ENCODE results near the gene BMP6.

The BMP6 gene

GRCh38 chr6:7719364-7719850 lies 6.5 kb upstream of the BMP6 start:
- H3K4me1 ChIP-seq (ENCODE audit: control insufficient read depth, insufficient read depth, low read depth, low read length): no peaks in the 10 kb centered on the region
- DNase-seq: no peak
- H3K14ac ChIP-seq (ENCODE audit: low read length in 2 of 2): no peak overlapping the region
- H4K8ac ChIP-seq (ENCODE audit: low read length): no peak overlapping the region
- no peak overlapping the region for H3K4me2 ChIP-seq (ENCODE audit: low read length, poor library complexity, severe bottlenecking)
- no peak overlapping the region for H3K4ac ChIP-seq (ENCODE audit: low read depth in 1 of 2, low read length in 2 of 2)
- no peaks in the 10 kb centered on the region for H3K79me1 ChIP-seq (replicated peaks; ENCODE audit: low read length, poor library complexity, severe bottlenecking)
- H3K23ac ChIP-seq (ENCODE audit: low read length in 2 of 2): no peak overlapping the region
- H2BK12ac ChIP-seq (ENCODE audit: low read length in 2 of 2): no peak overlapping the region
- H3K9me3 ChIP-seq (ENCODE audit: control insufficient read depth, low read length): no peaks in the 10 kb centered on the region
- no peak overlapping the region for H3K27ac ChIP-seq (ENCODE audit: low read length, poor library complexity, severe bottlenecking)
- H2BK120ac ChIP-seq (ENCODE audit: low read depth, low read length): no peak overlapping the region
- H3K27me3 ChIP-seq (ENCODE audit: control insufficient read depth in 1 of 2, insufficient read depth in 1 of 2, low read length in 2 of 2): peaks cover 7 to 23% of the 10 kb centered on the region in 2 experiments
- H4K91ac ChIP-seq (ENCODE audit: low read length): no peak overlapping the region
- no peak overlapping the region for H2BK15ac ChIP-seq (ENCODE audit: low read depth, poor library complexity, severe bottlenecking)
- H3K36me3 ChIP-seq (ENCODE audit: control insufficient read depth in 1 of 2, insufficient read depth in 2 of 2, low read depth in 1 of 2, low read length in 2 of 2): no peaks in the 10 kb centered on the region
- no peak overlapping the region for H3K9ac ChIP-seq (ENCODE audit: low read length)
- 87% methylated on average over 6 of the region's 6 CpGs for WGBS
- H2AK5ac ChIP-seq (ENCODE audit: low read length, severe bottlenecking): no peak overlapping the region
- no peak overlapping the region for H2BK5ac ChIP-seq (ENCODE audit: low read depth, low read length, poor library complexity, severe bottlenecking)
- no peak overlapping the region for H3K4me3 ChIP-seq (ENCODE audit: insufficient read depth in 1 of 2, low read depth in 1 of 2, low read length in 2 of 2)
- H2AFZ ChIP-seq (ENCODE audit: low read depth, low read length): no peak overlapping the region
- no peak overlapping the region for H3K18ac ChIP-seq (ENCODE audit: low read depth in 1 of 2, low read length in 2 of 2)

GRCh38 chr6:7720346-7720745 lies 5.6 kb upstream of the BMP6 start:
- H2BK5ac ChIP-seq (ENCODE audit: low read depth, low read length, poor library complexity, severe bottlenecking): no peak overlapping the region
- H2AK5ac ChIP-seq (ENCODE audit: low read length, severe bottlenecking): no peak overlapping the region
- 94% methylated on average over 2 of the region's 2 CpGs for WGBS
- no peak overlapping the region for H3K4me2 ChIP-seq (ENCODE audit: low read length, poor library complexity, severe bottlenecking)
- no peak overlapping the region for H2AFZ ChIP-seq (ENCODE audit: low read depth, low read length)
- no peak overlapping the region for H4K91ac ChIP-seq (ENCODE audit: low read length)
- H3K23ac ChIP-seq (ENCODE audit: low read length in 2 of 2): no peak overlapping the region
- no peak overlapping the region for H3K9ac ChIP-seq (ENCODE audit: low read length)
- H2BK12ac ChIP-seq (ENCODE audit: low read length in 2 of 2): no peak overlapping the region
- H3K27me3 ChIP-seq (ENCODE audit: control insufficient read depth in 1 of 2, insufficient read depth in 1 of 2, low read length in 2 of 2): peaks cover 8 to 30% of the 10 kb centered on the region in 2 experiments
- H3K18ac ChIP-seq (ENCODE audit: low read depth in 1 of 2, low read length in 2 of 2): no peak overlapping the region
- no peak for DNase-seq
- H2BK15ac ChIP-seq (ENCODE audit: low read depth, poor library complexity, severe bottlenecking): no peak overlapping the region
- no peak overlapping the region for H3K4ac ChIP-seq (ENCODE audit: low read depth in 1 of 2, low read length in 2 of 2)
- H3K4me3 ChIP-seq (ENCODE audit: insufficient read depth in 1 of 2, low read depth in 1 of 2, low read length in 2 of 2): no peak overlapping the region
- no peak overlapping the region for H3K14ac ChIP-seq (ENCODE audit: low read length in 2 of 2)
- no peaks in the 10 kb centered on the region for H3K36me3 ChIP-seq (ENCODE audit: control insufficient read depth in 1 of 2, insufficient read depth in 2 of 2, low read depth in 1 of 2, low read length in 2 of 2)
- H2BK120ac ChIP-seq (ENCODE audit: low read depth, low read length): no peak overlapping the region
- no peaks in the 10 kb centered on the region for H3K9me3 ChIP-seq (ENCODE audit: control insufficient read depth, low read length)
- H3K27ac ChIP-seq (ENCODE audit: low read length, poor library complexity, severe bottlenecking): no peak overlapping the region
- no peaks in the 10 kb centered on the region for H3K4me1 ChIP-seq (ENCODE audit: control insufficient read depth, insufficient read depth, low read depth, low read length)
- H3K79me1 ChIP-seq (replicated peaks; ENCODE audit: low read length, poor library complexity, severe bottlenecking): no peaks in the 10 kb centered on the region
- H4K8ac ChIP-seq (ENCODE audit: low read length): no peak overlapping the region

GRCh38 chr6:7721649-7722048 lies 4.2 kb upstream of the BMP6 start:
- Histone ChIP-seq H3K4ac (ENCODE audit: low read depth in 1 of 2, low read length in 2 of 2) (no peak overlapping the region), H3K27ac (ENCODE audit: low read length, poor library complexity, severe bottlenecking) (no peak overlapping the region), H2AK5ac (ENCODE audit: low read length, severe bottlenecking) (no peak overlapping the region), H3K9ac (ENCODE audit: low read length) (no peak overlapping the region), H2BK15ac (ENCODE audit: low read depth, poor library complexity, severe bottlenecking) (no peak overlapping the region), H3K18ac (ENCODE audit: low read depth in 1 of 2, low read length in 2 of 2) (no peak overlapping the region), H3K4me3 (ENCODE audit: insufficient read depth in 1 of 2, low read depth in 1 of 2, low read length in 2 of 2) (no peak overlapping the region), H2BK120ac (ENCODE audit: low read depth, low read length) (no peak overlapping the region), H3K27me3 (ENCODE audit: control insufficient read depth in 1 of 2, insufficient read depth in 1 of 2, low read length in 2 of 2) (peaks cover 10 to 35% of the 10 kb centered on the region in 2 experiments), H3K4me1 (ENCODE audit: control insufficient read depth, insufficient read depth, low read depth, low read length) (peaks cover 6% of the 10 kb centered on the region), H2BK12ac (ENCODE audit: low read length in 2 of 2) (no peak overlapping the region), H4K8ac (ENCODE audit: low read length) (no peak overlapping the region), H3K14ac (ENCODE audit: low read length in 2 of 2) (no peak overlapping the region), H3K36me3 (ENCODE audit: control insufficient read depth in 1 of 2, insufficient read depth in 2 of 2, low read depth in 1 of 2, low read length in 2 of 2) (no peaks in the 10 kb centered on the region), H3K79me1 (replicated peaks; ENCODE audit: low read length, poor library complexity, severe bottlenecking) (no peaks in the 10 kb centered on the region), H2BK5ac (ENCODE audit: low read depth, low read length, poor library complexity, severe bottlenecking) (no peak overlapping the region), H4K91ac (ENCODE audit: low read length) (no peak overlapping the region), H3K9me3 (ENCODE audit: control insufficient read depth, low read length) (no peaks in the 10 kb centered on the region), H2AFZ (ENCODE audit: low read depth, low read length) (no peak overlapping the region), H3K4me2 (ENCODE audit: low read length, poor library complexity, severe bottlenecking) (no peak overlapping the region), H3K23ac (ENCODE audit: low read length in 2 of 2) (no peak overlapping the region)
- DNase-seq: peak; percentile 23
- 56% methylated on average over 3 of the region's 3 CpGs for WGBS

- Histone ChIP-seq H4K8ac (ENCODE audit: low read length) (no peak overlapping the region), H3K27ac (ENCODE audit: low read length, poor library complexity, severe bottlenecking) (no peak overlapping the region), H3K27me3 (ENCODE audit: control insufficient read depth in 1 of 2, insufficient read depth in 1 of 2, low read length in 2 of 2) (peaks cover 10 to 43% of the 10 kb centered on the region in 2 experiments), H3K4me1 (ENCODE audit: control insufficient read depth, insufficient read depth, low read depth, low read length) (peaks cover 17% of the 10 kb centered on the region), H3K18ac (ENCODE audit: low read depth in 1 of 2, low read length in 2 of 2) (no peak overlapping the region), H3K36me3 (ENCODE audit: control insufficient read depth in 1 of 2, insufficient read depth in 2 of 2, low read depth in 1 of 2, low read length in 2 of 2) (no peaks in the 10 kb centered on the region), H4K91ac (ENCODE audit: low read length) (no peak overlapping the region), H2AFZ (ENCODE audit: low read depth, low read length) (no peak overlapping the region), H3K4ac (ENCODE audit: low read depth in 1 of 2, low read length in 2 of 2) (no peak overlapping the region), H2AK5ac (ENCODE audit: low read length, severe bottlenecking) (no peak overlapping the region), H2BK15ac (ENCODE audit: low read depth, poor library complexity, severe bottlenecking) (no peak overlapping the region), H2BK5ac (ENCODE audit: low read depth, low read length, poor library complexity, severe bottlenecking) (no peak overlapping the region), H3K9me3 (ENCODE audit: control insufficient read depth, low read length) (no peaks in the 10 kb centered on the region), H2BK120ac (ENCODE audit: low read depth, low read length) (no peak overlapping the region), H2BK12ac (ENCODE audit: low read length in 2 of 2) (no peak overlapping the region), H3K14ac (ENCODE audit: low read length in 2 of 2) (no peak overlapping the region), H3K9ac (ENCODE audit: low read length) (no peak overlapping the region), H3K4me3 (ENCODE audit: insufficient read depth in 1 of 2, low read depth in 1 of 2, low read length in 2 of 2) (no peak overlapping the region), H3K23ac (ENCODE audit: low read length in 2 of 2) (no peak overlapping the region), H3K4me2 (ENCODE audit: low read length, poor library complexity, severe bottlenecking) (no peak overlapping the region), H3K79me1 (replicated peaks; ENCODE audit: low read length, poor library complexity, severe bottlenecking) (no peaks in the 10 kb centered on the region)
- peak; percentile 75 for DNase-seq
- 6% methylated on average over 7 of the region's 10 CpGs for WGBS
Observed at GRCh38 chr6:7723041-7723447, 2.9 kb upstream of the BMP6 start.
